ENCODE data around the gene RGS9BP. TPM values are rescaled to one million over a fixed set of nuclear protein-coding genes. Genes with fewer than 3 reads are reported as not detected.

The RGS9BP gene
- total RNA-seq, 1 experiment from 2014 or later = 0.15 TPM

Small RNA genes lying within 50 kb of the gene (small RNA-seq; reads per million reads assigned to genes)
- gene RN7SL789P = 0 reads per million in 2 experiments

Other genes with a start within 250 kb of the RGS9BP start
- 135 and 142 TPM in 2 replicates for gene PDCD5, start 94.7 kb upstream of the RGS9BP start, total RNA-seq (2014; rRNA removed; shearing (Covaris generic))
- gene ANKRD27, start 668 bp upstream of the RGS9BP start, total RNA-seq (2014; rRNA removed; shearing (Covaris generic)) = 17.8 and 18.5 TPM in 2 replicates
- 35.8 and 36.9 TPM in 2 replicates for gene NUDT19, start 16.0 kb downstream of the RGS9BP start, total RNA-seq (2014; rRNA removed; shearing (Covaris generic))
- gene TDRD12, start 43.9 kb downstream of the RGS9BP start, total RNA-seq (2014; rRNA removed; shearing (Covaris generic)) = not detected in 2 replicates
- gene SLC7A9, start 193.9 kb downstream of the RGS9BP start, total RNA-seq (2014; rRNA removed; shearing (Covaris generic)) = not detected in 2 replicates